HG02938 (cell line): ENCODE data around the gene CAMKK1.

ENCODE experiments used
- ATAC-seq: cut with Tn5 transposase; IDR thresholded peaks from one replicate; pipeline ENCODE4 v1.9.1; 2021; ENCODE audit warnings: mild to moderate bottlenecking, moderate library complexity; ENCODE audit not compliant: unreplicated experiment

Gene CAMKK1

DNA sequence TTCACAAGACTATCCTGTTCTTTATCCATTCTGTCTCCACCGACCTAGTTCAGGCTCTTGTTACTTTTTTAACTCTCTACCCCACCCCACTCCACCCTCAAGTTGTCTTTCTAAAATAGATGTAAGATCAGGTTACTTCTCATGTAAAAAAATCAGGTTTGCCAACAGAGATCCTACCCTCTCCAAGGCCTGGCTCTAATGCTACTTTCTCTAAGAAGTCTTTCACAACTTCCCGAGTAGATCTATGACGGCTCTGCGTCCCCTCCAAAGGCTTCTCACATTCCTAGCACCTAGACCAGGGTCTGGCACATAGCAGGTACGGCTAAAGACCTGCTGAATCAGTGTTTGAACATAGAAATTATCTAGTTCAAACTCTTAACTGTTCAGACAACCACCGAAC is 77.7 kb downstream of the CAMKK1 start:
- ATAC-seq = no peak

DNA sequence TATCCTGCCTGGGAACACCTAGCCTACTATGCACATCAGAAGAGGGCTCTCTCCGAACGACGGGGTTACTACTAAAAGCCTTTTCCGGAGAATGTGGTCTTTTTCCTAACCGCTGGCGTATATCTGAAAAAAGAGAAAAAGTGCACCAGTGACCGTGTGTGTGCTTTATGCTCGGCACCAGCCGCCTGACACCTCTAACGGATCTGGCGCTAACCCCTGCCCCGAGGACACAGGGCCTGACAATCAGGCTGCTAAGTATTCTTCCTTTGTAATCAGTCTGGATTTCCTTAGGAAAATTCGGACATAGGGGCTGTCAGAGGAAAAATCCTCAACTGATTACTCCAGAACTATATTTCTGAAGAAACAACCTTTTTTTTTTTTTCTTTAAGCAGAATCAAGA is 78.5 kb downstream of the CAMKK1 start:
- ATAC-seq = no peak

DNA sequence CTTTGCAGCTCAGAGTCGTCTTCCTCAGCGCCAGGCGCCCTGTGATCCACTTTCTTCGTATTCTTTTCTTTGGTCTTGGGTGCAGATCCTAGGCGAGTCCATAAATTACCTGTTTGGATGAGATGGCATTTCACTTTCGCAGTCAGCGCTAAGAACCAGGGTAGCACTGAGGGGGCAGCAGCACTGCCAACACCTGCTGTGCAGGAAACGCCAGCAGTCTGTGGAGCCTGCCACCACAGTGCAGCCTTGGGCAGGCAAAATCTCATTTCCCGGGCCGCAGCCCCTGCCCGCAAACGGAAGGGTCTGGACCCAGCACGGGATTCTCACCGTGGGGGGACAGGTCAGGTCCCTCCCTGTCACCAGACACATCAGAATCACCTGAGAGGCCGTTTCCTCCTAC is 79.7 kb downstream of the CAMKK1 start:
- no peak for ATAC-seq

DNA sequence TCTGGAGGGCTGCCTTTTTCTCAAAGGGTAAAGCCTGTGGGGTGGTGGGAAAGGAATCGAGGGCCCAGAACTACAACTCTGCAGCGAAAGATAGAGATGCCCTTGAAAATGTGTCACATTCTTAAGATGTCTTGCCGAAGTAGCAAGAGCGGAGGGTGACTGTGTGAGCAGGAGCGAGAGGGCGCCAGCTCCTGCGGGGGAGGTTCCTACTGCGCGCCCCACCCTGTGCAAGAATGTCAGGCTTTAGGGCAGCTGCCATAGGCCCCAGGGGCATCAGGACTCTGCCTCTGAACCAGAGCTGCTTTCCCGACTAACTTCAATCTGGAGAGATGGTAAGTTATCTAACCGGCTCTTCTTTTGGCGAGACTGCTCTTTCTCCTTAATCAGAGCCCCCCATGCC is 80.1 kb downstream of the CAMKK1 start:
- ATAC-seq = no peak

DNA sequence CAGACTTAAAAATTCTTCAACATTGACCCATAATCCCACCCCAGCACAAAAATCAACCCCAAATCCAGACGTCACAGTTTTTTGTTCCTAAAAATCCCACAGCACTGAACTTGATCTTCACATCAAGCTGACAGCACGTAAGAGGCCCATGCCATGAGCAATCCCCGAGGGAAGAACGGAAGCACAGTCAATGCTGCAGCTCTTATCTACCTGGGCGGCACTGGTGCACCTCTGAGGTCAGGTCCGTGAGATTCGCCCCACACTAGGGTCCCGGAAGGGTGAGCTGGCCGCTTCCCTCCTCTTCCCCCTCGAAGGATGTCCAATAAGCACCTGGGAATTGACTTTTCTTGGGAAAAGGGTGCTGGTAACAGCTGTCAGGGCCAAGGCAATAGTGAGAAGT is 80.6 kb downstream of the CAMKK1 start:
- no peak for ATAC-seq
